DMS 273 (cell line): ENCODE data around the gene FGF1.

Experiments
- DNase-seq: peaks from one replicate; lab custom pipeline; 2025; ENCODE audit not compliant: unreplicated experiment; lab: John Stamatoyannopoulos, UW

The FGF1 gene

DNA sequence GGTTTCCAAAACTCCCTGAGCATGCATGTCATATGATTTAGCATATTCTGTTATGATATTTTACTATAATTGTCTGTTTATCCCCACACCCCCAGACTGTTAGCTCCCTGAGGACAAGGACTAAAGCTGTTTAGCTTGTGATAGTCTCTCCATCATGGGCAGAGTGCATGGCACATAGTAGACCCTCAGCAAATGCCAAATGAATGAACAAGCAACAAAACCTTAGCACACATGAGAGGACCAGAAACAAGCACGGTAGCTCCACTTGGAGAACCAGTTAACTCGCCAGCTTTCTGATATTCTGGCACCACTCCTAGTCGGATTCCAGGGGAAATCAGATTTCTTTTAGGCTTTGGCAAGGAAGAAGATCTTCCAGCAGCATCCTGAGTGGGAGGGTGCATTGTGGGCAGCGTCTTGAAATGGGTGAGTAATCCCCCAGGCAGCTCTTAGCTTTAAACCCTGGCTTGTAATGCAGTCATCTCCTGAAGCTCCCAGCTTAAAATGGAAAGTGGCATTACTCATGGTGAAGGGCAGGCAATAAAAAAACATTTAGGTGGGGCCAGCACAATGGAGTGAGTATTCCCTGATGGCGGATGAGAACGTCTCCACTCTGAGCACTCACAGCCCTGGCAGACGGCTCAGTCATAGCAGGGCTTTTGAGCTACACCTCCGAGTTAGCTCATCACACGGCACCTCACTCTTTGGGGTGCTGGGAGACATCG, 41.1 kb downstream of the FGF1 start:
- DNase-seq = no peak

DNA sequence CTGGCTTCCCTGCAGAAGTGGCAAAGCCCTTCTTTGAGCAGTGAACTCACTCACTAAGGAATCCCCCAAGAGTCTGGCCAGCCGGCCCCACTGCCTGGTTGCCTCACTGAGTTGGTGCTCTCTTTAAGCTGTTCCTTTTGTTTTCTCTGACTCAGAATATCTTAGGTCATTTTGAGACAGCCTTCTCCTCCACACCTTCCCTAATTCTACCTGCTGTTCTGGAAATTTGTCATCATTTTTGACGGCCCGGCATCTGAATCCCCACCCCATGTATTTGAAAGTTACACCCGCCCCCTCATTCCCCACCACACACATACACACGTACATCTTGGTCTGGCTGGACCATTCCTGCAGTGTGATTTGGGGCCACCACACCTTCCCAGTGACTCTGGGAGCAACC, 41.8 kb downstream of the FGF1 start:
- DNase-seq = no peak

DNA sequence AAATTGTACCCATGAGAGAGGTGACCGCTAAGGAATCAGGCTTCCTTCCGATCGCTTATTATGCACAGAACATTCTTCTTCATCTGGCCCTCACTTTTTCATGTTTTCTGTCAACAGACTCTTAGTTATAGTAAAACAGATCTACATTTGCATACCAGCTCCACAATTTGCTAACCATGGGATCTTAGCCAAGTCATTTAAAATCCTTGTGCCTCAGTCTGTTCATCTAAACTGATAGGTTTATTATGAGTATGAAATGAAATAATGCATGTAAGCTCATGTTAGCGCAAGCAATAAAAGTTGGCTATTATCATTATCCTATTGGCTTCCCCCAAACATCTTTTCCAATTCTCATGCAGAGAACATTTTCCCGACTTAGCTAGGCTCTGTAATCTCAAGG, 42.3 kb downstream of the FGF1 start:
- DNase-seq = peak; percentile 21

DNA sequence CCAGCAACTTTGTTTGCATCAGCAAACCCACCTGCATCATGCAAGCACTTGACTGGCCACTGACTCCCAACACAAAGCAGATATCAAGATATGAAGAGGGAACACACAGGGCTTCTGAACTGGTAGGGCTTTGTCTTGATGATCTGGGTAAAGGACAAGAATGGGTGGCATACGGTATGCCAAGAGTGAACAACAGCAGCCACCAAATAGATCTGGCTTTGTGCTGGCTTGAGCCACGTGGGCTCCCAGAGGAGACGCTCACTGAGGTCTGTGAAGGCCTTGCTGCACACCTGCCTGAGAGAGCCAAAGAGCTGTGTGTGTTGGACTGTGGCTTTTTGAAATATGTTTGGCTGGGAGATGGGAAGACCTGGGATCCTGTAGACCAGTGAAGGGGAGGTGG, 43.5 kb downstream of the FGF1 start:
- DNase-seq = no peak

- DNase-seq = no peak
These were observed 44.2 kb downstream of the FGF1 start for GRCh38 chr5:142641711-142642110.

- DNase-seq = no peak
These were observed 45.4 kb downstream of the FGF1 start for GRCh38 chr5:142640316-142641005.

GRCh38 chr5:142639455-142639854, 46.4 kb downstream of the FGF1 start:
- DNase-seq = no peak

- peak; percentile 74 for DNase-seq
These were observed 48.0 kb downstream of the FGF1 start for GRCh38 chr5:142637871-142638270.

DNA sequence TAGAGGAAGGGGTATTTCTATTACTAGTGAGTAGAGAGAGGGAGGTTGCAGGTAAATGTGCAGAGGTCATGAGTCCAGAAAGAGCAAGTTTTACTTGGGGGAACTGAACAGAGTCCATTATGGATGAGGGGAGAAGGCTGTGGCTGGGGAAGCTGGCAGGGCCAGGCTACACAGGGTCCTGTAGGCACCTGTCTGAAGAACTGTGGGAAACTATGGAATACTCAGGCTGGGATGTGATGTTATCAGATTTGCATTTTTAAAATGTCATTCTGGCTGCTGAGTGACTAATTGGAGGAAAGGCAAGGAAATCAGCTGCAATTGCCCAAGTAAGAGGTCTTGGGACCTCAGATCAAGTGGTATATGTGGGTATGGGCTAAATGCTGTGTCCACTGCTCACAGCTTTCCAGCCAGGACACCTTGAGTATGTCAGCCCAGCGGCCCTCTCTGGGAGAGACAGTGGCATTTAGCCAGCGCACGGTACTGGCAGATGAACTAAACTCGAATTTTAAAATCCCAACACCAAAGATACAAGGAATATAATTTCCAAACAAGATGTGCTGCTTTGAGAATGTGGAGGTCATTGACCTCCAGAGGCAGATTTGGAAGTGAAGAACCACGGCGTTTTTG, 49.1 kb downstream of the FGF1 start:
- DNase-seq = no peak

- no peak for DNase-seq
These were observed 49.8 kb downstream of the FGF1 start for GRCh38 chr5:142636093-142636492.

- DNase-seq = no peak
These were observed 51.5 kb downstream of the FGF1 start for GRCh38 chr5:142634216-142635011.

DNA sequence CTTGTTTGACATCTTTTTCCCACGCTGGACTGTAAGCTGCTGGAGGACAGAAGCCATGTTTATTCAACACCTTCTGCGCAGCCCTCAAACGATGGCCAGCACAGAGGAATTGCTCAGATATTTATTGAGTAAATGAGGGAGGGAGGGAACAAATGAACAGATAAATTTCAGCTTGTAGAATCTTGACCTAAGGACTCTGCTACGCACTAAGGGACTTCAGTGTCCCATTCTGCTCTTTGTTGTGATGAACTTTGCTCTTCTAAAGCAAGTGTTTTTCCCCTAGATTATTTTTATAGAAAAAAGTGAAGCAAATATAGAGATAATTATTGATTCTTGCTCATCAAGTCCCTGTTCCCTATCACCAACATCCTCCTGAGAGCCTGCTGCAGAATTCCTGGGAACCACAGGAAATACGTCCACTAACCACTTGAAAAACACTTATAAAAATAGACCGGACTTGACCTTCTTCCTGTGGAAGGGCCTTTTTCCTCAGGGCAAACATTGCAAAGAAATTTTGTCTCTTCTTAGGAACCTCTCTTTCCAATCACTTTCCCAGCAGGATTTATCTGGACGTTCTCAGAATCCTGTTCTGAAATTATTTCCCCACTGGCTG, 54.9 kb downstream of the FGF1 start:
- DNase-seq = no peak

DNA sequence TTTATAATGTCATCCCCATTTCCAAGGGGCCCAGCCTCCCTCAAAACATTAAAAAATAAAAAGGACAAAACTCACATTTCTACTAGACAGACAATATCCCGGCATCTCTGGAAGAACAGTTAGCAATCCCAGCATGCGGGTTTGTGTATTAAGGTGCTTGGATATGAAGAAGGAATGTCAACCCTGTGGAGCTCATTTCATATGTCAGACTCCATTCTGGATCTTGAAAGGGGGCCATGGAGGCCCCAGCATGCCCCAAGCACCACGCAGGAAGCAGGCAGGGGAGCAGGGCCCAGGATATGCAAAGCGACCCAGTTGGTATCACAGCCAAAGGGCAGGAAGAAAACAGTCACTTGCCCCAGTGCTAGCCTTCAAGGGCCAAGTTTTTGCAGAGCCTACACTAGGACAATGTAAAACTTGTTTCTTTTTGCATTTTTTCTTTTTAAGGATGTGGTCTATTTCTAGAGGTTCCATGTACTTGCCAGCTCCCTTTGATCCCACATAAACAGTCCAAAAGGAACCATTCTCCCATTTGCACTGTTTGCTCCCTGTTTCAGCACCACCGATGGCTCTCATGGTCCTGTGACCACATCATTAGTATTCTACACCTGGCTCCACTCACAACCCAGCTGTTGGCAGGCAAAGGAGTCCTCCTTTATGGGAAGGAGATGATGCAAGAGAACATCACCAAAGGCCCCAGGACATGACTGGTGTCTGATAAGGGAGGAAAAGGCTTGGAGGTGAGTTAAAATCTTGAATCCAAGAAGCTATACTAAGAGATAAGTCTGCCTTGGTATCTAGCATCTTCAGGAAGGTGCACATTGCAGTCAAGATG, 58.3 kb downstream of the FGF1 start:
- DNase-seq = peak; percentile 13

DNA sequence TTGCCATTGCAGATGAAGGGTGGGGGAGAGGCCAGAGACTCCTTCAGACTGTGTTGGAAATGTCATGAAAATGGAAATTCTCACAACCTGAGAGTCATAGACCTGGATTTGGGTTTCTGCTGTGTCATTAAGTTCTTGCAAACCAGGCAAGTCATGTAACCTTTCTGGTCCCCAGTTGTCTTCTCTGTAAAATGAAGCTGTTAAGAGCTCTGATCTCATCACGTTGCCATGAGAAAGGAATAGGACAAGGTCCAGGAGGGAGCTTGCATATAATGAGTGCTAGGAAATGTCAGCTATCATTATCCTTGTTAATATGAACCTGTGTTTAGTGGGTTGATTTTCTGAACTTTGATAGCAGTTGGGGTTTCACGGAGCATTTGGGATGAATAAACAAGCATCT, 59.1 kb downstream of the FGF1 start:
- DNase-seq = no peak

DNA sequence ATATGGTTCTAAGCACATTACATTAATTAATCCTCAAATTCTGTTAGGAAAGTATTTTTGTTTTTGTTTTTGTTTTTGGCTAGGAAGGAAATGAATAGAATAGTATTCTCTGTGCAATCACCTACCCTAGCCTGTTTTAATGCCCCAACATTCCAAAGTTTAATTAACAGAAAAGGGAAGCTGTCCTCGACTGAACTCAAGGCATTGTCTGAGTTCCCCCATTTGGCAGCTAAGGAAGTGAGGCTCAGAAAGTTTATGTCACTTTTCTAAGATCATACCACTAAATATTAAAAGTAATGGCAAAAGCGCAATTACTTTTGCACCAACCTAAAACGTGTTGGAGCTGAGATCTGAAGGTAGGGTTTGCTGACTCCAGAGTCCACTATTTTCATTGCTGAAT, 59.8 kb downstream of the FGF1 start:
- DNase-seq = no peak

DNA sequence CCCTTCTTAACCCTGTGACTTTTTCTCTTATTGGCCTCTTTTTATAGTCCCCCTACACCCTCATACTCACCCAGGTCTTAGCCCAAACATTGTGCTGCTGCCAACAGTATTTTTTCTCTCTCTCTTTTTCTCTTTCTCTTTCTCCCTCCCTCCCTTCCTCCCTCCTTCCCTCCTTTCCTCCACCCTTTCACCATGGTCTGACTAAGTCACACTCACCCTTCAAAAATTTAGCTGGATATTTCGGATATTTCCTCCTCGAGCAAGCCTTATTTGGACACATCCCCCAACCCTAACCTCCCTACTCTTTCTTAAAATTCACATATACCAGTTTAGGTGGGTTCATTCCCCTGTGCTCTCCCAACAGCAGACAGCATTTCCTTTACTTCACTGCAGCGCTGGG, 64.7 kb downstream of the FGF1 start:
- no peak for DNase-seq

DNA sequence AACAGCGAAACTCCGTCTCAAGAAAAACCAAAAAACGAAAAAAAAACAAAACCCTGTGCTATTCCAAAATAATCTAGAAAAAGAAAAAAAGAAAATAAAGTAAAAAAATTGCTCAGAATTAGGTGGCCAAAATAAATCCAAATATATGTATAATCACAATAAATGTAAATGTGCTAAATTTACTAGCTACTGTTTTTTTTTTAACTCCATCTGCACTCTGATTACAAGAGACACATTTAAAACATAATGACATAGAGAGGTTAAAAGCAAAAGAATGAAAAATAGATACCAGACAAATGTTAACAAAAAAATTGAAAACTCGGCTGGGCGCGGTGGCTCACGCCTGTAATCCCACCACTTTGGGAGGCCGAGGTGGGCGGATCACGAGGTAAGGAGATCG, 66.1 kb downstream of the FGF1 start:
- no peak for DNase-seq

- no peak for DNase-seq
These were observed 67.8 kb downstream of the FGF1 start for GRCh38 chr5:142618130-142618523.

GRCh38 chr5:142617416-142618129, 68.3 kb downstream of the FGF1 start:
- no peak for DNase-seq

GRCh38 chr5:142615948-142616347, 69.9 kb downstream of the FGF1 start:
- DNase-seq = peak; percentile 57
